GM21825 (cell line): ENCODE results near the gene PIGN.

Experiments
- ATAC-seq: cut with Tn5 transposase; IDR thresholded peaks from one replicate; pipeline ENCODE4 v1.9.1; 2021; ENCODE audit warnings: mild to moderate bottlenecking, moderate library complexity; ENCODE audit not compliant: unreplicated experiment

PIGN gene

GRCh38 chr18:62122330-62122729 lies 64.5 kb downstream of the PIGN start:
- ATAC-seq: no peak

GRCh38 chr18:62119884-62120283 lies 67.0 kb downstream of the PIGN start:
- ATAC-seq: no peak

GRCh38 chr18:62118328-62118727 lies 68.5 kb downstream of the PIGN start:
- no peak for ATAC-seq

- ATAC-seq: no peak
Observed at GRCh38 chr18:62109676-62110075, 77.2 kb downstream of the PIGN start.

GRCh38 chr18:62107881-62108280 lies 79.0 kb downstream of the PIGN start:
- ATAC-seq: no peak

GRCh38 chr18:62106271-62106670 lies 80.6 kb downstream of the PIGN start:
- no peak for ATAC-seq

- no peak for ATAC-seq
Observed at GRCh38 chr18:62105376-62105775, 81.5 kb downstream of the PIGN start.

GRCh38 chr18:62102221-62102620 lies 84.6 kb downstream of the PIGN start:
- no peak for ATAC-seq

GRCh38 chr18:62101321-62101721 lies 85.5 kb downstream of the PIGN start:
- ATAC-seq: no peak

- no peak for ATAC-seq
Observed at GRCh38 chr18:62098960-62099359, 87.9 kb downstream of the PIGN start.

GRCh38 chr18:62097698-62098097 lies 89.2 kb downstream of the PIGN start:
- ATAC-seq: no peak

- ATAC-seq: no peak
Observed at GRCh38 chr18:62091487-62092120, 95.3 kb downstream of the PIGN start.

- ATAC-seq: no peak
Observed at GRCh38 chr18:62089174-62089573, 97.7 kb downstream of the PIGN start.

GRCh38 chr18:62088156-62088555 lies 98.7 kb downstream of the PIGN start:
- no peak for ATAC-seq

GRCh38 chr18:62085756-62086155 lies 101.1 kb downstream of the PIGN start:
- no peak for ATAC-seq

- ATAC-seq: no peak
Observed at GRCh38 chr18:62081761-62082294, 105.0 kb downstream of the PIGN start.

GRCh38 chr18:62081248-62081647 lies 105.6 kb downstream of the PIGN start:
- no peak for ATAC-seq

- ATAC-seq: no peak
Observed at GRCh38 chr18:62080172-62080900, 106.5 kb downstream of the PIGN start.

GRCh38 chr18:62073461-62074281 lies 113.2 kb downstream of the PIGN start:
- no peak for ATAC-seq

GRCh38 chr18:62072370-62072769 lies 114.5 kb downstream of the PIGN start:
- ATAC-seq: no peak

GRCh38 chr18:62071071-62071470 lies 115.8 kb downstream of the PIGN start:
- no peak for ATAC-seq

GRCh38 chr18:62070302-62070701 lies 116.6 kb downstream of the PIGN start:
- no peak for ATAC-seq
